ENCODE results near the gene THAP12. TPM values are rescaled to one million over a fixed set of nuclear protein-coding genes. Genes with fewer than 3 reads are reported as not detected.

The THAP12 gene
- 42.1 to 56.0 TPM (median 46.0 TPM) in 5 replicates for total RNA-seq (2022; extraction: Qiagen RNA extraction)

DNA sequence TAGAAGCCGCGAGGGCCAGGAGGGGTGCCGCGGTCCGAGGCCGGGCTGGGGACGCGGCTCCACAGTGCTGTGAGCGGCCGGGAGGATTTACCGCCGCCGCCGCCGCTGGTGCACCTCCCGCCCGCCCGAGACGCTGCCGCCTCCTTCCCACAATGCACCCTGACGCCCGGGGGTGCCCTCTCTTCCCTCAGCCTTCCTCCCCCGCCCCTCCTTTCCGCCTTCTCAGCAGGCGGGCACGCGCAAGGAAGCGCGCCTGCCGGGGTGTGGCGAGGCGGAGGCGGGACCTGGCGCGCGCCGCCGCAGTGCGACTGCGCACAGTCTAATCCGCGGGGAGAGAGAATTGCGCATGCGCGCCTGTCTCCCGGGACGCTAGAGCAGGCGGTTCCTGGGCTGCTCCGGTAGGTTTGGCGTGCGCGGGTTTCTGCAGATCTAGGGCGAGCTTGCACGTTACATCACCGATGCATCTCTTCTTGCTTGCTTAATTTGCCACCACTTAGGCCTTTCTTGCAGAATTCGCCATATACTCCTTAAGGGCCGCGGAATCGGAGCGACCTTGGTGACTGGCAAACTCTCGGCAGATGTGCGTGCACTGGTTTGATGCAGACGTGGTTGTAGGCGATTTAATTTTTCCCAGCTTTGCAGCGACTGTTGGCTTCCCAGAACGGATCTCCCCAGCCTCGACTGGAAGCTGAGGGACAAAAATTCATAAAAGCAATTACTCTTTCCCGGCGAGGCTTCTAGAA lies at the start of gene THAP12, which contains the start of gene GVQW3:
THAP12 (minus strand) TSS at position 156 of the 743 bp plus-strand sequence. CDS start 296 bp downstream, outside the sequence.
GVQW3 (plus strand) TSS at position 347 of the 743 bp plus-strand sequence. CDS start 506 bp downstream, outside the sequence.

Other genes starting within 250 kb of the THAP12 start
- 0.83 to 1.6 TPM (median 1.2 TPM) in 5 replicates for gene WNT11, start 174.6 kb downstream of the THAP12 start, total RNA-seq (2022; extraction: Qiagen RNA extraction)
- 0.71 to 1.2 TPM (median 1.0 TPM) in 5 replicates for gene GVQW3, start 191 bp upstream of the THAP12 start, total RNA-seq (2022; extraction: Qiagen RNA extraction)
- gene EMSY, start 63.9 kb upstream of the THAP12 start, total RNA-seq (2022; extraction: Qiagen RNA extraction): 10.6 to 14.8 TPM (median 13.5 TPM) in 5 replicates

Data from A549 treated with CORT108297 at 1 μM for 4 hours (cell line).